Osteoblast (primary cell): ENCODE data around the gene TMEM18. TPM values are rescaled to one million over a fixed set of nuclear protein-coding genes. Genes with fewer than 3 reads are reported as not detected.

Experiments
- DNase-seq: peaks from one replicate; pipeline ENCODE4 v3.0.0; 2011; ENCODE audit warnings: low spot score, mixed read lengths; ENCODE audit not compliant: insufficient read length; ENCODE audit errors: missing footprints
- H2AFZ ChIP-seq: 2 replicates; pipeline ENCODE4 v1.6.0; 2011; ENCODE audit warnings: mild to moderate bottlenecking, low read length
- H3K27ac ChIP-seq: 2 replicates; pipeline ENCODE4 v1.5.1; 2011; ENCODE audit warnings: mild to moderate bottlenecking, low read depth, low read length, moderate library complexity
- H3K27me3 ChIP-seq: 2 replicates; pipeline ENCODE4 v1.6.0; 2012; ENCODE audit warnings: mild to moderate bottlenecking, control low read depth, inconsistent platforms, low read length, moderate library complexity; ENCODE audit not compliant: insufficient read depth
- H3K36me3 ChIP-seq: 2 replicates; pipeline ENCODE4 v1.5.1; 2011; ENCODE audit warnings: mild to moderate bottlenecking, low read length, control low read depth, moderate library complexity; ENCODE audit not compliant: insufficient read depth
- H3K4me1 ChIP-seq: 2 replicates; pipeline ENCODE4 v1.5.1; 2011; ENCODE audit warnings: mild to moderate bottlenecking, low read length, control low read depth, moderate library complexity; ENCODE audit not compliant: insufficient read depth
- H3K4me2 ChIP-seq: 2 replicates; pipeline ENCODE4 v1.6.0; 2011; ENCODE audit warnings: mild to moderate bottlenecking, low read length; ENCODE audit not compliant: insufficient read depth
- H3K4me3 ChIP-seq: fragments of 200-600 bp; sonication (generic); 3 replicates; pipeline ENCODE4 v1.5.1; 2012; ENCODE audit warnings: mild to moderate bottlenecking, low read length, inconsistent platforms; ENCODE audit not compliant: insufficient read depth
- H3K79me2 ChIP-seq: 2 replicates; pipeline ENCODE4 v1.6.0; 2012; ENCODE audit warnings: mild to moderate bottlenecking, low read length, control low read depth, inconsistent platforms; ENCODE audit not compliant: insufficient read depth
- H3K9me3 ChIP-seq: 2 replicates; pipeline ENCODE4 v1.5.1; 2011; ENCODE audit warnings: low read depth, low read length, control low read depth
- H4K20me1 ChIP-seq: 2 replicates; pipeline ENCODE4 v1.6.0; 2012; ENCODE audit warnings: mild to moderate bottlenecking, low read length, control low read depth; ENCODE audit not compliant: insufficient read depth
- total RNA-seq: library from RNA; depleted of rRNA; stranded (reverse); fragments of >200 nt; gene quantifications from 2 replicates; pipeline ENCODE4 v1.2.3, GENCODE V29; 2012
- TF ChIP-seq, protein P1 (sequence below): IDR thresholded peaks from 2 replicates; pipeline ENCODE4 v1.5.1; 2011; ENCODE audit warnings: mild to moderate bottlenecking, low read depth, low read length, moderate library complexity; ENCODE audit errors: extremely low read depth

TMEM18 gene
- total RNA-seq, 1 donor, result 15.9 TPM

DNA sequence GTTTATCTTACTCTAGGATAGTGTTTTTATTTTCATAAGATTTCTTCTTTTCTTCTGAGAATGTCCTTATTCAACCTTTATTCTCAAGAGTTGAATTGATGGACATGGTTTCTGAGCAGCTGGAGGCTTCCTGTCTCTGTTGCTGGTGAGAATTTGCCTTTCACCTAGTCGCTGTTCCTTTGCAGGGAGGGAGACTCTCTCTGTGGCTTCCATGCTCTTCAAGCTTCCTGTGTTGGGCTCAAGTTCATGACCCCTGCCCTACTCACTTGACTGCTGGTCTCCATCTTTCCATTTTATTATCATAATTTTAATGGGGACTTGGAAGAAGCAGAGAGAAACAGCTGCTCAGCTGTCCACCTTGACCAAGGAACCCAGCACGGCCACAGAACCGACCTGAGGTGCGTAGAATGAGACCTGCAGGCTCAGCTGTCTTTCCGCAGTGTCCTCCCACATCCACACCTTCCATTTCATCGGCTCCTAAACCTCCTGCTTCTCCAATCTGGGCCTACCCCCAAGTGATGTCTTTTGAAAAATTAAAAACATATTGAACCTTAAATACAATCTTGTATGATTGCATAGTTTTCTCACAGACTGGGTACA, 24.2 kb downstream of the TMEM18 start:
- Histone ChIP-seq H3K4me1 (no peaks in the 10 kb centered on the region), H3K27me3 (no peaks in the 10 kb centered on the region), H4K20me1 (no peaks in the 10 kb centered on the region), H3K27ac (no peak overlapping the region), H3K4me3 (no peak overlapping the region), H3K9me3 (no peaks in the 10 kb centered on the region), H2AFZ (no peak overlapping the region), H3K79me2 (no peaks in the 10 kb centered on the region), H3K4me2 (no peak overlapping the region), H3K36me3 (no peaks in the 10 kb centered on the region)
- TF ChIP-seq, protein P1, sequence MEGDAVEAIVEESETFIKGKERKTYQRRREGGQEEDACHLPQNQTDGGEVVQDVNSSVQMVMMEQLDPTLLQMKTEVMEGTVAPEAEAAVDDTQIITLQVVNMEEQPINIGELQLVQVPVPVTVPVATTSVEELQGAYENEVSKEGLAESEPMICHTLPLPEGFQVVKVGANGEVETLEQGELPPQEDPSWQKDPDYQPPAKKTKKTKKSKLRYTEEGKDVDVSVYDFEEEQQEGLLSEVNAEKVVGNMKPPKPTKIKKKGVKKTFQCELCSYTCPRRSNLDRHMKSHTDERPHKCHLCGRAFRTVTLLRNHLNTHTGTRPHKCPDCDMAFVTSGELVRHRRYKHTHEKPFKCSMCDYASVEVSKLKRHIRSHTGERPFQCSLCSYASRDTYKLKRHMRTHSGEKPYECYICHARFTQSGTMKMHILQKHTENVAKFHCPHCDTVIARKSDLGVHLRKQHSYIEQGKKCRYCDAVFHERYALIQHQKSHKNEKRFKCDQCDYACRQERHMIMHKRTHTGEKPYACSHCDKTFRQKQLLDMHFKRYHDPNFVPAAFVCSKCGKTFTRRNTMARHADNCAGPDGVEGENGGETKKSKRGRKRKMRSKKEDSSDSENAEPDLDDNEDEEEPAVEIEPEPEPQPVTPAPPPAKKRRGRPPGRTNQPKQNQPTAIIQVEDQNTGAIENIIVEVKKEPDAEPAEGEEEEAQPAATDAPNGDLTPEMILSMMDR, result no peak
- no peak for DNase-seq

DNA sequence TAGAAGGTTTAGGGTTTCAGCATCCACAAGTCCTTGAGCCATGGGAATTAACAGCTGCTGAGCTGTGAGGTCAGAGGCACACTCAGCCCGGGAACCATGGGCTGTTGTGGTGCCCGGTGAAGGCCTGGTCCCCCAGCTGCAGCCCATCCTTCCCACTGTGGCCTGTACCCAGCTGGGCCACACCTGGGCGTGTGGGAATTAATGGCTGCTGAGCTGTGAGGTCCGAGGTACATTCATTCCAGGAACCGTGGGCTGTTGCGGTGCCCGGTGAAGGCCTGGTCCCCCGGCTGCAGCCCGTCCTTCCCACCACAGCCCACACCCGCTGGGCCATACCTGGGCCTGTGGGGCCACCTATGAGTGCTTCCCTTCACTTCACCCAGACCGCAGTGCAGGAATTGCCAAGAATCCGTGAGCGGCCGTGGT, 25.2 kb downstream of the TMEM18 start:
- Histone ChIP-seq H2AFZ (no peak overlapping the region), H3K27me3 (peaks cover 2% of the 10 kb centered on the region), H3K4me1 (no peaks in the 10 kb centered on the region), H3K79me2 (no peaks in the 10 kb centered on the region), H3K9me3 (no peaks in the 10 kb centered on the region), H3K4me3 (no peak overlapping the region), H4K20me1 (no peaks in the 10 kb centered on the region), H3K36me3 (no peaks in the 10 kb centered on the region), H3K27ac (no peak overlapping the region), H3K4me2 (no peak overlapping the region)
- no peak for DNase-seq
- TF ChIP-seq, protein P1, result no peak

DNA sequence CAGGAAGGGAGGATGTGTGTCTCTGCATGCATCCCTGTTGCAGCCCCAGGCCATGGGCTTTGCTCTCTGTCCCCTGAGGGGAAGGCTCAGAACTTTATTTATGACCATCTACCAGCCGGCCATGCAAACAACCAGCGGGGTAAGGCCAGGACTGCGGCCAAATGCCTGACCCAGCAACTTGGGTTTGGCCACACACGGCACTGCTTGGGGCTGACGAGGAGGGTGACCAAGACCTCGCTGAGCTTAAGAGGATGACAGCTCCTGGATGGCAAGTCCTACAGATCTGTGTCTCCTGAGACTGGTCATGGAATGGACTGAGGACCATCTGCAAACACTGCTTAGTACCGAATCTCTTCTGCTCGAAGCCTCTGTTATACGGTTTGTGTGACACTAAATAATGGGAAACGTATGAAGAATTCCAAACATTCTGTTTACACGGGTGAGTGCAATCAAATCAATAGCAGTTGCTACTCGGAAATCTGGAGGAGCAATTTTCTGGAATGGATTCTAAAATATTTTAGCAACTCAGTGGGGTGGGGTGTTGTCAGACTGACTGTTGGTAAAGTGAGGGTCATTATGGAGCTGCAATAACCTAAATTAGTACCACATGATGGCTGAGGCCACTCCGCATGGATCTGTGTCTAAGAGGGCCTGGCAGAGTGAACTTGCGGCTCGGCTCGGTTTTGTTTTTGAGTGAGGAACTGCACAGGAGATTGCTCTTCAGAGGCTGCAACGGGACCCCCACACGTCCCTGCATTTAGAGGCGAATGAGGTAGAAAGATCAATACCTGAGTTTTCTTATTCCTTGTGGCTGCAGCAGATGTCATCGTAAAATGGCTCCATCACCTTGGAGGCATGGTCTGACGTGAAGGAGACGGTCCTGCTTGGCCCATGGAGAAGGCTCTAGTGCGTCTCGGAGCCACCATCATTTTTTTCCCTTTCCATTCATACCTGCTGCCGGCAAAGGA, 26.6 kb downstream of the TMEM18 start:
- Histone ChIP-seq H3K4me1 (no peaks in the 10 kb centered on the region), H3K79me2 (no peaks in the 10 kb centered on the region), H3K27me3 (peaks cover 4% of the 10 kb centered on the region), H2AFZ (no peak overlapping the region), H4K20me1 (no peaks in the 10 kb centered on the region), H3K36me3 (no peaks in the 10 kb centered on the region), H3K9me3 (no peaks in the 10 kb centered on the region), H3K27ac (no peak overlapping the region), H3K4me2 (no peak overlapping the region), H3K4me3 (no peak overlapping the region)
- TF ChIP-seq, protein P1, result no peak
- DNase-seq, result peak; percentile 62
